Stimulated activated naive CD8-positive, alpha-beta T cell treated with anti-CD3 and anti-CD28 coated beads, Interleukin-15, Interleukin-2, amounts not matched to agents 100 U/mL and 50 U/mL, for 24 hours (primary cell): ENCODE measurements around the gene ACTL10.
"Not testable (repeated sequence)": the region's sequence is repeated elsewhere in the genome, so short reads cannot be mapped to it uniquely, and the experiment has no call there.

ENCODE experiments used
- ATAC-seq: fragments of 150-1000 bp; cut with Tn5 transposase; one replicate; pipeline ENCODE4 v1.10.0; 2021
- DNase-seq: peaks from one replicate; pipeline ENCODE4 v3.0.0; 2021

Gene ACTL10

GRCh38 chr20:33697129-33697528 is 30.4 kb downstream of the ACTL10 start:
- ATAC-seq (no peak), DNase-seq (no peak)

GRCh38 chr20:33698966-33699365 is 32.2 kb downstream of the ACTL10 start:
- not testable (repeated sequence) for DNase-seq, ATAC-seq

- not testable (repeated sequence) for DNase-seq
These were observed 34.1 kb downstream of the ACTL10 start for GRCh38 chr20:33700696-33701441.

GRCh38 chr20:33701629-33702450 is 35.1 kb downstream of the ACTL10 start:
- ATAC-seq (no peak), DNase-seq (no peak)

More at GRCh38 chr20:33700696-33701441, 34.1 kb downstream of the ACTL10 start:
- not testable (repeated sequence) for ATAC-seq

GRCh38 chr20:33702861-33703260 is 36.1 kb downstream of the ACTL10 start:
- DNase-seq, result no peak
- no peak for ATAC-seq

GRCh38 chr20:33703498-33704137 is 36.9 kb downstream of the ACTL10 start:
- ATAC-seq (no peak), DNase-seq (no peak)

- ATAC-seq, result no peak
- no peak for DNase-seq
These were observed 37.6 kb downstream of the ACTL10 start for GRCh38 chr20:33704197-33704924.

- ATAC-seq, result no peak
- no peak for DNase-seq
These were observed 40.9 kb downstream of the ACTL10 start for GRCh38 chr20:33707668-33708067.

- DNase-seq (peak; percentile 30), ATAC-seq (peak; percentile 77)
These were observed 42.7 kb downstream of the ACTL10 start for GRCh38 chr20:33709398-33709797.

GRCh38 chr20:33709905-33710541 is 43.3 kb downstream of the ACTL10 start:
- ATAC-seq (peak; percentile 64), DNase-seq (no peak)

GRCh38 chr20:33710681-33711445 is 44.1 kb downstream of the ACTL10 start:
- DNase-seq (no peak), ATAC-seq (no peak)

- no peak for DNase-seq
- no peak for ATAC-seq
These were observed 44.6 kb downstream of the ACTL10 start for GRCh38 chr20:33711446-33711738.

- no peak for DNase-seq
- ATAC-seq, result no peak
These were observed 47.2 kb downstream of the ACTL10 start for GRCh38 chr20:33713865-33714367.

- no peak for ATAC-seq
These were observed 49.8 kb downstream of the ACTL10 start for GRCh38 chr20:33716498-33716897.

More at GRCh38 chr20:33716498-33716897, 49.8 kb downstream of the ACTL10 start:
- no peak for DNase-seq
